ENCODE results near the gene TMEM69.

- TF ChIP-seq CTCF (IDR thresholded peaks at IDR 0.05) (no peak), EZH2 (IDR thresholded peaks at IDR 0.05) (no peak), EZH2phosphoT487 (IDR thresholded peaks at IDR 0.05) (no peak)
Measured at GRCh38 chr1:45666836-45667235, 21.1 kb upstream of the TMEM69 start.
